ENCODE data around the gene MEF2C.
"Not testable (repeated sequence)": the region's sequence is repeated elsewhere in the genome, so short reads cannot be mapped to it uniquely, and the experiment has no call there.

Gene MEF2C

GRCh38 chr5:88798933-88799332 is 84.1 kb downstream of the MEF2C start:
- DNase-seq, result not testable (repeated sequence)

DNA sequence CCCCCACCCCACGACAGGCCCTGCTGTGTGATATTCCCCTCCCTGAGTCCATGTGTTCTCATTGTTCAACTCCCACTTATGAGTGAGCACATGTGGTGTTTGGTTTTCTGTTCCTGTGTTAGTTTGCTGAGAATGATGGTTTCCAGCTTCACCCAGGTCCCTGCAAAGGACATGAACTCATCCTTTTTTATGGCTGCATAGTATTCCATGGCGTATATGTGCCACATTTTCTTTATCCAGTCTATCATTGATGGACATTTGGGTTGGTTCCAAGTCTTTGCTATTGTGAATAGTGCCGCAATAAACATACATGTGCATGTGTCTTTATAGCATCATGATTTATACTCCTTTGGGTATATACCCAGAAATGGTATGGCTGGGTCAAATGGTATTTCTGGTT is 89.2 kb downstream of the MEF2C start:
- not testable (repeated sequence) for DNase-seq

DNA sequence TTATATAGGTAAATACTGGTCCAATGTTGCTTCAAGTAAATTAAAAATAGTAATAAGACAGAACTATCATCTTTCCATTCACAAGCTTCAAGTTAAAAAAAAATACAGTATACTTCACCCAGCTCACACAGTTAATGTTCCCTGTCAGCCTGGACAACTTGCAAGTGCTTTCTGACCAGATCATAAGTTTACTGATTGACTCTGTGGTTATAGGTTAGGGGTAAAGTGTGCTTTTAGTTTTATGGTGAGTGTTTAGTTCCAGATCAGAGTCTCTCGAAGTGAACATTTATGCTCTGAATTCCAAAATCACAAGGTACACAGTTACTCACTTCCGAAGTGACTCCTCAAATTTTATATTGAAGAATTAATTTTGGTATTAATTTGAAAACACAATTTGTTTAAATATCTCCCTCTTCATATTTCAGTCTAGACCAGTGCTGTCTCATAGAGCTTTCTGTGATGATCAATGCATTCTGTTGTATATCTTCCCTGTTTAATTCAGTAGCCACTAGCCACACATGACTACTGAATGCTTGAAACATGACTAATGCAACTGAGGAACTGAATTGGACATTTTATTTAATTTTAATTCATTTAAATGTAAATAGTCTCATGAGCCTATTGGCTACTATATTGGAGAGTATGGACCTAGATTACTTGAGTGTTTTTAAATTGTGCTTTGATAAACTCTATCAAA is 90.7 kb downstream of the MEF2C start:
- no peak for DNase-seq

DNA sequence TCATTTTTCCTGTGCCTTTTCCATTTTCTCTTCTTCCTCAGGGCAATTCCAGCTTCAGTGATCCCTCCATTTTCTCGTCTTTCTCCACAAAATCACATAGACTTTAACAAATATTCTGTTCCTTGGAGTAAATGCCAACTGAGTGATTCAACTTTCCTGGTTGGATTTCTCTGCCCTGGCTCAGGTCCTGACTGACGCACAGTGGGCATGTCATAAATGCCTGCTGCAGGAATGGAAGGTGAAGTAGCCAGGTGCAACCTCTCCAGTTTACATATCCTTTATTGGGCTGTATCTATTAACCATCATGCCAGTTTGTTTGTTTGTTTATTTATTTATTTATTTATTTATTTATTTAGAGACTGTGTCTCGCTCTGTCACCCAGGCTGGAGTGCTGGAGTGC is 95.1 kb downstream of the MEF2C start:
- no peak for DNase-seq

DNA sequence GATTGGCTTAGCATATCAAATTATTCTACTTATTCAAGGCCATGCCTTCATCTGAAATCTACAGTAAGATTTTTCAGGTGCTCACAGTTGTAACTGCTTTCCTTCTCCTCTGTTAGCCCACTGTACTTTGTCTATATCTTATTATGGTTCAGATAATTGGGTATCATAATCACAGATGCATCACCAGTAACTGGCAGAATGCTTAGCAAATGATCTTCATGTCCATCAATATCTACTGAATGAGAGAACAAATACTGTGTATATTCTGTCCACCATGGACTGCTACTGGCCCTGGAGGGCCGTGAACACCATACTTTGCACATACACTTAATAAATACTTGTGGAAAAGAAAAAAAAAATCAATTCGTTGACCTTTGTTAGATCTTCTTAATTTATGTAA is 96.2 kb downstream of the MEF2C start:
- DNase-seq, result no peak

- DNase-seq, result no peak
Observed at GRCh38 chr5:88785746-88786565, 97.0 kb downstream of the MEF2C start.

GRCh38 chr5:88782571-88782970 is 100.4 kb downstream of the MEF2C start:
- no peak for DNase-seq

GRCh38 chr5:88780736-88781135 is 102.2 kb downstream of the MEF2C start:
- DNase-seq, result no peak

DNA sequence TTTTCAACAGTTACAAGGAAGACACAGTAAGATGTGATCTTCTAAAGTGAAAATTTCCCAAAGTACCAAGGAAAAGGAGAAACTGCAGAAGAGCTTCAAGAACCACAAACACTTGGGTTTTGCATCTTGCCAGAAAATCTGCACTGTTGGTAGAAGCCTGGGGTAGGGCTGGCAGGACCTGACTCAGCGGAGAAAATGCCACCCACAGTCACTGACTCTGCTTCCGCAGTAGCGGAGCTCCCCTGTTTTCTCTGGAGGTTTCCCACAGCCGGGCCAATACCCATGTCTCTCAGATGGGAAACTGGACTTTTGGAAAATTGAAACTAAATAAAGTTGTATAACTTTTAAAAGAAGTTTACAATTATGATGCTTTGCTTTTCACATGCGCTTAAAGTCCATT is 104.2 kb downstream of the MEF2C start:
- no peak for DNase-seq

GRCh38 chr5:88776692-88777091 is 106.3 kb downstream of the MEF2C start:
- no peak for DNase-seq

GRCh38 chr5:88772831-88773230 is 110.2 kb downstream of the MEF2C start:
- DNase-seq, result no peak

GRCh38 chr5:88772047-88772446 is 110.9 kb downstream of the MEF2C start:
- DNase-seq, result no peak

DNA sequence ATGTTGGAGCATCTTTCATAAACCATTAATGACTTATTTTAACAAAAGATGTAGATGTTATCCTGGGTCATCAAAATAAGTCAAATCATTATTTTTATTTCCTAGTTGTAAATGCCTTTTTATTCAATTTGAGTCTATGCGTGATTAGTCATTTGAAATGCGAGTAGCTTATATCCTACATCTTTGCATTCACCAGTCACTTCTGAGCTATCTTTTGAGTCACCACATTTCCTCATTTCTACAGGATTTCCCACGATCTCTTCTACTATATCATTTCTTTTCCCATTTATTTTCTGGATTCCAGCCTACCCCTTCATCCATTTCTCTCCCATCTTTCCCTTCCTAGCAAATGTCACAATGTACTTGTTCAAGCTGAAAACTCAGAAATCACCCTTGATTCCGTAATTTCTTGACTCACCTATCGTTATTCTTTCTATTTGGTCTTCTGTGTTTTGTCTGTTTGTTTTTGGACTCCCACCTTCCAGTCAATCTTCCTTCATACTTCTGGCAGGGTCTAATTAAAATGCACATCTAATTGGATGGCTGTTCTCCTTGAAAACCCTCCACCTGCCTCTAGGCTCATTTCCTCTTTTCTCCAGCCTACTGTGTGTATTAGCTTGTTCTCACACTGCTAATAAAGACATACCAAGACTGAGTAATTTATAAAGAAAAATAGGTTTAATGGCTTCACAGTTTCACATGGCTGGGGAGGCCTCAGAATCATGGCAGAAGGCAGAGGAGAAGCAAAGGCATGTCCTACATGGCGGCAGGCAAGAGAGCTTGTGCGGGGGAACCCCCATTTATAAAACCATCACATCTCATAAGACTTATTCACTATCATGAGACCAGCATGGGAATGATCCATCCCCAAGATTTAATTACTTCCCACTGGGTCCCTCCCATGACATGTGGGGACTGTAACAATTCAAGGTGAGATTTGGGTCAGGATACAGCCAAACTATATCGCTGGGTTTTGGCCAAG is 112.4 kb downstream of the MEF2C start:
- DNase-seq, result no peak

DNA sequence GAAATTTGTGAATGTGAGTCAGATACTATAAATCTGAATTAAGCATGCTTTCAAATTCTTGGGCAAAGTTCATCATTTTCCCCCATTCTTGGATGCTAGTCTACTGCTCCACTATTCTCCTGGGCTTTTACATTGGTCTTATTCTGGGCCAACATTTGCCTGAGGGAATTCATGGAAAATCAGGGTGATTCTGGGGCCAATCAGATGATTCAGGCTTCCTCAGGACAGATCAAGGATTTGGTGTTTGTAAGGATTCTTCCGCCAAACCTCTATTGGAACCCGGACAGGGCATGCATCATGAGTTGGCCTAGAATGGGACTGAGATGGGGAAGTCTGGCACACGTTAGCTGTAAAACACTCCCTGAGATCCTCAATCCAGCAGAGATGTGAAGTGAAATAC is 113.8 kb downstream of the MEF2C start:
- DNase-seq, result no peak

DNA sequence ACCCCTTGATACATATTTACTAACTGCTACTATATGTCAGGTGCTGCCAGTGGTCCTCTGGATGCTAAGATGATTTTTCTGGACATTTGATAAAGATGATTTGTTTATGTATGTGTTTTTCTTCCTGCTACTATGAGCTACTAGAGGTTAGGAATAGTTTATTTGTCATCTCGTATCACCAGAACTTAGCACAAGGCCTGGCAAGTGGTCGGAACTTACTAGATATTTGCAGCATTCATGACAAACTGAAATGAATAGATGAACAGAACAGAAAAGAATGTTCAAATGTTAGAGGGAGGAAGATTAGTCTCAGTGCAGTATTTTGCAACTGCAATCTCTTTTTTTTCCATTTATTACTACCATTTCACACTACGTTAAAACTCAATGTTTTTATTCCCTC is 114.6 kb downstream of the MEF2C start:
- DNase-seq, result no peak

DNA sequence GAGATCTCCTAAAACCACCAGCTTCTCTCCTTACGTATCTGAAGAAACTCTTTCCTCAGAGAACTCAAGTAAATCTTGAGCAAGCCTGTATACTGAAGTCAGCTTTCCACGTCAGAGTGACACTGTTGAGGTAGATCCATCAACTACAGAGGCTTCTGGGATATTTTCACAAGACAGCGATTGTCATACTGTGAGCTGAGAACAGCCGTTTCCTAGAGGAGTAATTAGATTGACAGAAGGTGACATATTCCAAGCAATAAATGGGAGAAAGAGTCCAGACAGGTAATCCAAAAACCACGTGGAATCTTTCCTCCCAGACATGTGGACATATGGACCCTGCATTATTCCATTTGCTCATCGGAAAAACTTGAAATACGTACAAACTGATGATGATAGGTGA is 117.2 kb downstream of the MEF2C start:
- no peak for DNase-seq

- no peak for DNase-seq
Observed at GRCh38 chr5:88765171-88765570, 117.8 kb downstream of the MEF2C start.

- DNase-seq, result no peak
Observed at GRCh38 chr5:88761939-88762338, 121.0 kb downstream of the MEF2C start.

DNA sequence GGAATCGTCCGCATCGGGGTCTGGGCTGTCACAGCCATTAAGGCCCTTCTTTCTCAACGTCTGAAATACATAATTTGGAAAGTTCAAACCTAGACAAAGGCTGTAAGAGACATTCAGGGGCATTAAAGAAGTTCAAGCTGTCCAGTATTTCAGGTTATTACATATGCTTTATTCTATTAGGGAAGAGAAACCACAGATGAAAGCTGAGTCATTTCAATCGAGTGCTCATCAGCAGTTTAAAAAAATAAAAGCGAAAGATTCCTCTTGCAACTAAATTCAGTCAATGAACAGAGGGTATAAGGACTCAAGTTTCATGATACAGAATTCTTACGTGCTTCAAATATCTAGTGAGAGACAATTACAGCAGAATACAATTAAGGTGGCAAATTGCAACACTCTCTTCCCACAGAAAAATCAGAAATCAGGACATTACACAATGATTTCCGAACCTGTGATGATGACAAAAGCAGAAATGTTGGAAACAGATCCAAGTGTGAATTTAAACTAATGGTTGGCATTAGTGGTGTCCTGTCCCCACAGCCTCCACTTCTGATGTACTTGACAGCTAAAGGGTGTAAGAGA is 121.6 kb downstream of the MEF2C start:
- no peak for DNase-seq

GRCh38 chr5:88760527-88760926 is 122.5 kb downstream of the MEF2C start:
- no peak for DNase-seq

DNA sequence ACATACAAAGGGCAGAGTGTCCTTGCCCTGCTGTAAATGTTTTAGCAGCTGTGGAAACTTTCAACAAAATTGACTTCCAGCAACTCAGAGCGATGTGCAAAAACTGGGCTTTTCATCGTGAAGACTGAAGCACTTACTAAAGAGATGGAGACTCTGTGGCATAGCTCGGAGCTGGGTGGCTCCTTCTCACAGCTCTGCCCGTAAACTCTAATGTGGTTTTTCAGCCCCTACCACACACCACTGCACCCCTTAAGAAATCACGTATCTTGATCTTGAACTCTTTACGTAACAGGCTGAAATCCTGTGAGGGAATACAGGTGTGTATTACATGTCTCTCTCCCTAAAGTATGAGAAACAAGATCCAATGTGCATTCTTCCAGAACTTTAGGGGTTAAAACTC is 124.4 kb downstream of the MEF2C start:
- no peak for DNase-seq

GRCh38 chr5:88758184-88758583 is 124.8 kb downstream of the MEF2C start:
- no peak for DNase-seq

DNA sequence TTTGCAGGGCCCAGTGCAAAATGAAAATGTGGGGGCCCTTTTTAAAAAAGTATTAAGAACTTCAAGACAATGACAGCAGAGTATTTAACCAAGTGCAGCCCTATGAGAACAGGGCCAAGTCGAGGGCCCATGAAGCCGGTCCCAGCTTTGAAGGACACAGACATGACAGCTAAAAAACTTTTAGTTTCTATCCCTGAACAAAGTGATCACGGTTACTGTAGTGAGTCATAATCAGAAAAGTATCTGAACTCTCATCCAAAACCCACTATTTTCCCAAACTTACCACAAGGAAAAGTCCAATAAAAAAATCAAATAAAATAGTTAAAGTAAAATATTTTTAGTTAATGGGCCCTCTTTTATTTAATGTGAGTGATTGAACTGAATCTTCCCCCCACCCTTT is 126.0 kb downstream of the MEF2C start:
- no peak for DNase-seq
